Panc1 (cell line): ENCODE data around the gene KIAA1191. TPM values are rescaled to one million over a fixed set of nuclear protein-coding genes. Genes with fewer than 3 reads are reported as not detected.

Experiments
- ATAC-seq: fragments of 200-7000 bp; cut with Tn5 transposase; 2 replicates; pipeline ENCODE4 v1.9.1; 2020; ENCODE audit warnings: mild to moderate bottlenecking, moderate library complexity
- BruUV-seq: library from RNA; stranded (reverse); fragments of 400-500 nt; replicated peaks from 2 replicates; lab custom pipeline; 2021; lab: Mats Ljungman, UMichigan
- CTCF ChIA-PET: fragments of 300-600 bp; sonication (Branson Sonifier 250); formaldehyde crosslinking; loops from one replicate; lab custom pipeline; 2022; ENCODE audit warnings: antibody characterized with exemption; lab: Charles Lee
- POLR2A ChIA-PET: fragments of 300-600 bp; sonication (Branson Sonifier 250); formaldehyde crosslinking; loops from one replicate; lab custom pipeline; 2022; ENCODE audit warnings: antibody characterized with exemption; lab: Charles Lee
- DNase-seq: peaks from one replicate; pipeline ENCODE4 v3.0.0-alpha.2; 2010; ENCODE audit warnings: low read depth, low spot score
- H3K27ac ChIP-seq: 2 replicates; pipeline ENCODE4 v1.5.1; 2011; ENCODE audit warnings: mild to moderate bottlenecking, low read length, inconsistent platforms
- H3K27me3 ChIP-seq: fragments of 200-500 bp; sonication (Bioruptor generic); 2 replicates; pipeline ENCODE4 v1.6.0; 2014; ENCODE audit warnings: low read length, inconsistent platforms; ENCODE audit not compliant: control insufficient read depth, insufficient read depth
- H3K36me3 ChIP-seq: fragments of 200-500 bp; sonication (Bioruptor generic); 2 replicates; pipeline ENCODE4 v1.5.1; 2014; ENCODE audit warnings: inconsistent platforms, mild to moderate bottlenecking, low read length, moderate library complexity; ENCODE audit not compliant: control insufficient read depth, insufficient read depth
- H3K4me1 ChIP-seq: 2 replicates; pipeline ENCODE4 v1.5.1; 2011; ENCODE audit warnings: inconsistent platforms, mild to moderate bottlenecking, low read length, moderate library complexity; ENCODE audit not compliant: control insufficient read depth, insufficient read depth
- H3K4me3 ChIP-seq, 2 experiments: 2 replicates each; pipeline ENCODE4 v1.5.1; 2011 to 2012; ENCODE audit warnings: low read depth in 2 of 2, low read length in 2 of 2, mild to moderate bottlenecking in 2 of 2, inconsistent platforms in 1 of 2, moderate library complexity in 1 of 2
- H3K9me3 ChIP-seq: fragments of 200-500 bp; sonication (Bioruptor generic); 2 replicates; pipeline ENCODE4 v1.5.1; 2014; ENCODE audit warnings: low read depth, mild to moderate bottlenecking, inconsistent platforms, low read length, moderate library complexity; ENCODE audit not compliant: control insufficient read depth, insufficient read depth
- POLR2AphosphoS5 ChIP-seq: IDR thresholded peaks from 2 replicates; pipeline ENCODE4 v1.6.1; 2012; ENCODE audit warnings: mild to moderate bottlenecking, low read depth, low read length, moderate library complexity
- REST ChIP-seq, 2 experiments: IDR thresholded peaks; 2 replicates each; pipeline ENCODE4 v1.6.1; 2011 to 2012; ENCODE audit warnings: low read depth in 2 of 2, control low read depth in 1 of 2, low read length in 1 of 2, mild to moderate bottlenecking in 1 of 2, moderate library complexity in 1 of 2; ENCODE audit not compliant: insufficient read depth in 1 of 2
- SIN3A ChIP-seq: IDR thresholded peaks from 2 replicates; pipeline ENCODE4 v1.6.1; 2012; ENCODE audit warnings: low read depth, mild to moderate bottlenecking, low read length, moderate library complexity, borderline replicate concordance; ENCODE audit not compliant: insufficient read depth
- TCF7L2 ChIP-seq: IDR thresholded peaks from 2 replicates; pipeline ENCODE4 v1.6.1; 2011; ENCODE audit warnings: mild to moderate bottlenecking, low read depth, low read length, inconsistent platforms
- in situ Hi-C: cut with HindIII; loops from 2 replicates; pipeline ENCODE4 v1.10.0; 2016; ENCODE audit warnings: low sequenced_read_pairs, low pct_unique_long_range_greater_than_20kb
- intact Hi-C: fragments of 100-400 bp; cut with micrococcal nuclease; formaldehyde crosslinking; loops from one replicate; pipeline ENCODE4 v1.10.0; 2022; ENCODE audit not compliant: unreplicated experiment
- total RNA-seq: library from RNA; stranded (reverse); gene quantifications from one replicate; pipeline ENCODE4 v1.2.1, GENCODE V29; 2021; ENCODE audit not compliant: unreplicated experiment
- TF ChIP-seq, protein P1 (sequence below): fragments of 450-650 bp; IDR thresholded peaks from 2 replicates; pipeline ENCODE4 v1.5.1; 2017; ENCODE audit warnings: mild to moderate bottlenecking

KIAA1191 gene
- total RNA-seq, 1 experiment from 2014 or later, result 92.3 TPM

DNA sequence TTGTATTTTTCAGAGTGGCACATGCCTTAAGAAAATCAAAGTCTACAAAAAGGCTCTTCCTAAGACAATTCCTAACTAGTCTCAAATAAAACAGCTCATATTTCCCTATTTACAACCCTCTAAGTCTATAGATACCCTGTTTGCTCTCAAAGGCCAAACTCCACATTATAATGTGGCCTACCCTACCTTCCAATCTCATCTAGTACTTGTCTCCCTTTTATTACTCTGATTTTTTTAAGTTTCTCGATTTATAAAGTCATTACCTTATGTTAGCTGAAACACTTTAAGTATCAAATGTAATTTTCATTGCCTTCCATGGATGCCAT, 19.4 kb downstream of the KIAA1191 start:
- POLR2A ChIA-PET, result no interaction called here
- intact Hi-C loops (no loop called here), in situ Hi-C loops (no loop called here)
- Histone ChIP-seq H3K36me3 (peaks cover 12% of the 10 kb centered on the region), H3K9me3 (no peaks in the 10 kb centered on the region), H3K27me3 (no peaks in the 10 kb centered on the region), H3K4me3 (no peak overlapping the region), H3K4me1 (no peaks in the 10 kb centered on the region), H3K27ac (no peak overlapping the region)
- ATAC-seq (no peak), DNase-seq (no peak)
- no peak for TF ChIP-seq SIN3A
- BruUV-seq, result no TSS peak
- CTCF ChIA-PET, result no interaction called here

GRCh38 chr5:176341325-176342157, 20.0 kb downstream of the KIAA1191 start:
- Histone ChIP-seq H3K4me1 (no peaks in the 10 kb centered on the region), H3K4me3 (no peak overlapping the region), H3K27ac (no peak overlapping the region), H3K27me3 (no peaks in the 10 kb centered on the region), H3K9me3 (no peaks in the 10 kb centered on the region), H3K36me3 (peaks cover 12% of the 10 kb centered on the region)
- in situ Hi-C loops (no loop called here), intact Hi-C loops (no loop called here)
- ChIA-PET CTCF (no interaction called here), POLR2A (no interaction called here)
- DNase-seq, result no peak
- TF ChIP-seq REST (IDR thresholded peaks at IDR 0.05; ENCODE audit: insufficient read depth in 1 of 2, low read depth in 2 of 2, low read length in 1 of 2), result no peak
- no peak for TF ChIP-seq SIN3A
- ATAC-seq, result no peak
- BruUV-seq, result no TSS peak

DNA sequence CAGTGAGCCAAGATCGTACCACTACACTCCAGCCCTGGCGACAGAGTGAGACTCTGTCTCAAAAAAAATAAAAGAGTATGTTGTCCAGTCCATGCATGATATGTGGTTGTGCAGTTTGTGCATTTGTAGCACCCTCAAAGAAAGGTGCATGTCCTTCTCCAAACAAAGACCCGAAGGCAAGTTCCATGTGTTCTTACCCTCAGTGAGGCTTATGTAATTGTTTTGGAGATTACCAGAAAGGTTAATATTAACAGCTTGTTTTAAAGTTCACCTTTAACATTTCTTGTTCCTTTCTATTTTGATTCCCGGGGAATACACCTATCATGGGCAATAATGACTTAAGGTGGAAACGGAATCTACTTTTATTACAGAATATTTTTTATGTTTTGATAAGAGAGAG, 22.3 kb downstream of the KIAA1191 start:
- Histone ChIP-seq H3K27me3 (no peaks in the 10 kb centered on the region), H3K4me1 (no peaks in the 10 kb centered on the region), H3K36me3 (no peaks in the 10 kb centered on the region), H3K4me3 (no peak overlapping the region), H3K27ac (no peak overlapping the region), H3K9me3 (no peaks in the 10 kb centered on the region)
- BruUV-seq, result no TSS peak
- no peak for DNase-seq
- no peak for TF ChIP-seq SIN3A
- ATAC-seq, result no peak
- POLR2A ChIA-PET, result no interaction called here
- in situ Hi-C loops (no loop called here), intact Hi-C loops (no loop called here)
- CTCF ChIA-PET, result no interaction called here

- ChIA-PET CTCF (no interaction called here), POLR2A (no interaction called here)
- Histone ChIP-seq H3K36me3 (no peaks in the 10 kb centered on the region), H3K4me1 (no peaks in the 10 kb centered on the region), H3K27me3 (no peaks in the 10 kb centered on the region), H3K9me3 (no peaks in the 10 kb centered on the region), H3K27ac (no peak overlapping the region), H3K4me3 (no peak overlapping the region)
- in situ Hi-C loops, result no loop called here
- TF ChIP-seq POLR2AphosphoS5 (no peak), REST (IDR thresholded peaks at IDR 0.05; ENCODE audit: insufficient read depth in 1 of 2, low read depth in 2 of 2, low read length in 1 of 2) (no peak), TCF7L2 (no peak), SIN3A (no peak)
- TF ChIP-seq, protein P1, sequence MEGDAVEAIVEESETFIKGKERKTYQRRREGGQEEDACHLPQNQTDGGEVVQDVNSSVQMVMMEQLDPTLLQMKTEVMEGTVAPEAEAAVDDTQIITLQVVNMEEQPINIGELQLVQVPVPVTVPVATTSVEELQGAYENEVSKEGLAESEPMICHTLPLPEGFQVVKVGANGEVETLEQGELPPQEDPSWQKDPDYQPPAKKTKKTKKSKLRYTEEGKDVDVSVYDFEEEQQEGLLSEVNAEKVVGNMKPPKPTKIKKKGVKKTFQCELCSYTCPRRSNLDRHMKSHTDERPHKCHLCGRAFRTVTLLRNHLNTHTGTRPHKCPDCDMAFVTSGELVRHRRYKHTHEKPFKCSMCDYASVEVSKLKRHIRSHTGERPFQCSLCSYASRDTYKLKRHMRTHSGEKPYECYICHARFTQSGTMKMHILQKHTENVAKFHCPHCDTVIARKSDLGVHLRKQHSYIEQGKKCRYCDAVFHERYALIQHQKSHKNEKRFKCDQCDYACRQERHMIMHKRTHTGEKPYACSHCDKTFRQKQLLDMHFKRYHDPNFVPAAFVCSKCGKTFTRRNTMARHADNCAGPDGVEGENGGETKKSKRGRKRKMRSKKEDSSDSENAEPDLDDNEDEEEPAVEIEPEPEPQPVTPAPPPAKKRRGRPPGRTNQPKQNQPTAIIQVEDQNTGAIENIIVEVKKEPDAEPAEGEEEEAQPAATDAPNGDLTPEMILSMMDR, result no peak
- no TSS peak for BruUV-seq
- ATAC-seq (no peak), DNase-seq (no peak)
- intact Hi-C loops, result no loop called here
Observed at GRCh38 chr5:176337913-176338312, 23.7 kb downstream of the KIAA1191 start.
